CD4-positive, alpha-beta T cell treated with Interleukin-10 for 1 hour (primary cell): ENCODE data around the gene MRPL43.

Experiments used
- DNase-seq: peaks from one replicate; pipeline ENCODE4 v3.0.0-alpha.2; 2020

The MRPL43 gene

DNA sequence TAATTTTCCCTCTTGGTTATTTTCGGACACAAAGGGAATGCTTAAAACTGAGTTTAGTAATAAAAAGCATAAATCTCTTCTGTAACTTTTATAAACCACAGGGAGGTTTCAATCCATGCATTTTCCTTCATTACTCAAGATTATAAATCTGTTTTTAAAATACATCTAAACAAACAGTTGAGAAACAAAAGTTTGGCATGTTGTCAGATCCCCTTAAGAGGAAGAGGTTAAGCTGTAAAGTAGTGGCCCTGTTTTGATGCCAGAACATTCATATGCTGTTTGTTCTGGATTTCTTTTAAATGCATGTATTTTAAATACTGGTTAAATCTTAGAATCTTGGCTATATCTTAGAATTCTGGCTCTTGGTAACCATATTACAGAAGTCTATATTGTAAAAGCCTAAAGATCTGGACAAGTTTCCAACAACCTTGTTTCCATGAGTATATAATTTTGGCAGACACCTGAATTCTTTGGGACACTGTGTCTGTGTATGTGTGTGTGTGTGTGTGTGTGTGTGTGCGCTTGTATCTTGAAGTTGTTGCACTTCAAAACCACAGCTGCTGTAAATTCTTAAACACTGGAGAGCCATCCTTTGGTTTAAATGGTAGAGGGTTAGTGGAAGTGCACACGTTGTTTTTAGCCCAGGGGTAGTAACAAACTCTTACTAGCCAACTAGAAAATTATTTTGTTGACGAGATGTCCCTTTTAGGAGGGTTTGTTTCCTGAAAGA, 24.8 kb downstream of the MRPL43 start:
- no peak for DNase-seq

DNA sequence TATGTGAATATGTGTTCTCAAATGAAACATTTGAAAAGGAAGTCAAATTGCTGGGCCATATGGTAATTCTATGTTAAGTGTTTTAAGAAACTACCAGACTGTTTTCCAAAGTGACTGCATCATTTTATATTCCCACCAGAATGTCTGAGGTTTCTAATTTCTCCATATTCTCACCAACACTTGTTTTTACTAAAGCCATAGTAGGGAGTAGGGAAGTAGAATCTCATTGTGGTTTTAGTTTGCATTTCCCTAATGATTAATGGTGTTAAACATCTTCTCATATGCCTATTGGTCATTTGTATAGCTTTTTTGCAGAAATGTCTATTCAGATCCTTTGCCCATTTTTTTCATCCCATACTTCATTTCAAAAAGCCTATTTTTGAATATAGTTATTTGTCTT, 27.0 kb downstream of the MRPL43 start:
- no peak for DNase-seq

DNA sequence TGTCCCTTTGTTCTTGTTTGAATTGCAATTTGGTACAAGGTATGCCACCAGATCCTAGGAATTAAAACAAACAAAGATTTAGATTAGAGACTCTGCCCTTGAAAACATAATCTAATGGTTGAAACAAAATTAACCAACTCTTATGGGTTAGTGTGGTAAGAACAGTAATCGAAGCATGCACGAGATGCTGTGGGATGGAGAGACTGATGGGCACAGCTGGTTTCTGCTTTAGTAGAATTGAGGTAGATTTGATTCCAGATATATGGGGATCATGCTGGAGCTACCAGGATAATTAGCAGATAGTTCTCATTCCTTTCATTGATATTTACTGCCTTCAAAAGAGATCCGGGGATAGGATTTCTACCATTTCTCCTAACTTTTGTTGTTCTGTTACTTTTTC, 38.4 kb downstream of the MRPL43 start:
- no peak for DNase-seq

DNA sequence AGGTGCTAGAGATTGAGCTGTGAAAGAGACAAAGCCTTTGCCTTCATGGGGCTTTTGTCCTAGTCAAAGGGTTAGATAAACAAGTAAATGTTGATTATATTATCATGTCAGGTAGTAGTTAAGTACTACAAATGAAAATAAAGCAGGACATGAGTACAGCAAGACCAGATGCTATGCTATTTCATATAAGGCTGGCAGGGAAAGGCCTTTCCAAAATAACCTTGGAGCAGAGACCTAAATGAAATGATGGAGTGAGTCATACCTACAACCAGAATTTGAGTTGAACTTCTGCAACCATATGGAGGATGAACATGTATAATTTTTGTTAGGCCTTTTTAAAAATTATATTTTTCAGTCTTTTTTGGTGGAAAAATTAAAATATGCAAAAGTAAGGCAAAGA, 41.5 kb downstream of the MRPL43 start:
- DNase-seq, result no peak

DNA sequence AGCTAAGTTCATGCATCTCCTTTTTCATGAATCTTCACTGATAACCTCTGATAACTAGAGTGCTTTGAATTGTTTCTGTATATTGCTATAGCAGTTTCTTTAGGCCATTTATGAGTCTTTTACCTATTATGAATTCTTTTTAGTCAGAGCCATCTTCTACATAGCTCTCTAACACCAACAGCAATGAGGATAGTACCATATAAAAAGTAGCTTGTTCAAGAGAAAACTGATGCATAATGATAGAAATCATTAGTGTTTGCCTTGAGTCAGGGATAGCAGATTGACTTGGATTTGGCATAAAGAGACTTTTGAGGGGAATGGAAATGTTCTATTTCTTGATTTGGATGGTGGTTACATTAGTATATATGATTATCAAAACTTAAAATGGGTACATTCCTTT, 43.8 kb downstream of the MRPL43 start:
- no peak for DNase-seq

DNA sequence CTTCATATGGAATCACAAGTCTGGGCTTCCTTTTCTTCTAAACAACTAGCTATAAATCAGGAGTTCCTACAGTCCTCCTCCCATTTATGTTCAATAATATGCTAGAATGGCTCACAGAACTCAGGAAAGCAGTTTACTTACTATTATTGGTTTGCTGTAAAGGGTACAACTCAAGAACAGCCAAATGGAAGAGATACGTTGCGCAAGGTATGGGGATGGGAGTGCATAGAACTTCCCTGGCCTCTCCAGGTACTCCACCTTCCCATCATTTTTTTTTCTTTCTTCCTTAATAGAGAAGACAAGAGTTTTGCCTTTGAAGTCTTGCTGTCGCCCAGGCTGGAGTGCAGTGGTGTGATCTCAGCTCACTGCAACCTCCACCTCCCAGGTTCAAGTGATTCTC, 45.1 kb downstream of the MRPL43 start:
- DNase-seq, result no peak

DNA sequence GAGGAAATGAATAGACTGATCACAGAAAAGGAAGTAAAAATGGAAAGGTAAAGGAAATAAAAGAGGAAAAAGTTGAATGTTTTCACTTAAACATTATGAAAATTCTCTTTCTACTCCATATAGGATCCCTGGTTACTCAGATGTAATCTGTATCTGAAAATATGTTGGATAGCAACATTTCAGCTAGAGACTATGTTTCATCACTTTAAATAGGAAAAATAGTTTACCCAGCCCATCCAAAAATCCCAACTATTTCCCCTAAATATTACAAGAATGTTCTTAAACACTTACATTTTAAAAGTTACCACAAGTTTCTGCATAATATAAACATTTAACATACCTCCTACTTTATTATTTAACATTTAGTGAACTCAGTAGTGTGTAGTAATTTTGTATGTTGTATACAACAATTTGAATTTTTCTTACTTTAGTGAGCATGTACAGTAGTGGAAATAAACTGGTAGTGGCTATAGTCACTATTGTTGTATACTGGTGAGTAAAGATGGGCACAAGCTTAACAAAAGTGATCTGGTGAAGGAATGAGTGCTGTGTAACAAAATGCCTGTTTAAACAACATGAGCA, 47.4 kb downstream of the MRPL43 start:
- no peak for DNase-seq
